ENCODE results near the gene NEK11. TPM values are rescaled to one million over a fixed set of nuclear protein-coding genes. Genes with fewer than 3 reads are reported as not detected.
A peak's percentile ranks its signal among the peaks of the same experiment; 100 is the strongest.
"Not testable (repeated sequence)": the region's sequence is repeated elsewhere in the genome, so short reads cannot be mapped to it uniquely, and the experiment has no call there.

Gene NEK11
- total RNA-seq, 1 donor from 2014 or later: 4.4 TPM

DNA sequence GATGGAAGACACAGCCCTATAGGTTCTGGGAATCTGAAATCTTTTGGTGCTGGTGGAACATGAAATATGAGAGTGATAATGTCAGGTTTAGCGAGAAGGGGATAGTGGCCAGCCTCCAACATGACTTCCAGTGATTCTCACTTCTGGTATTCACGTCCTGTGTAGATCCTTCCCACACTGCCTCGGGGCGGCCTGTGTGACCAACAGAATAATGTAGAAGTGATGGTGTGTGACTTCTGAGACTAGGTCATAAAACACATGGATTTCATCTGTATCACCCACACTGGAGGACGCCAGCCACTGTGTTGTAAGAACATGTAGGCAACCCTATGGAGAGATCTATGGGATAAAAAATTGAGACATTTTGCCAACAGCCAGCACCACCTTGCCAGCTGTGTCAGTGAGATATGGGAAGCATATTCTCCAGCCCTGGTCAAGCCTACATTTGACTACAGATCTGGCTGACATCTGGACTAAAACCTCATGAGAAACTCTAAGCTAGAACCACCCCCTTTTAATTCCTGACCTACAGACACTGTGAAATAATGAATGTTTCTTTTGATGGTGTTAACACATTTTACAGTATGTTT is 329.4 kb downstream of the NEK11 start:
- no peak overlapping the region for H3K4me3 Mint-ChIP-seq (ENCODE audit: unreplicated experiment)
- H3K27ac Mint-ChIP-seq (ENCODE audit: unreplicated experiment): no peak overlapping the region
- peaks cover 12% of the 10 kb centered on the region for H3K4me1 Mint-ChIP-seq (ENCODE audit: low read depth)
- no peaks in the 10 kb centered on the region for H3K36me3 Mint-ChIP-seq (ENCODE audit: low read depth)
- no peaks in the 10 kb centered on the region for H3K27me3 Mint-ChIP-seq (ENCODE audit: low read depth)
- no peak for DNase-seq (ENCODE audit: low spot score)
- H3K9me3 Mint-ChIP-seq (ENCODE audit: low read depth): no peaks in the 10 kb centered on the region
- TF ChIP-seq, protein P1, sequence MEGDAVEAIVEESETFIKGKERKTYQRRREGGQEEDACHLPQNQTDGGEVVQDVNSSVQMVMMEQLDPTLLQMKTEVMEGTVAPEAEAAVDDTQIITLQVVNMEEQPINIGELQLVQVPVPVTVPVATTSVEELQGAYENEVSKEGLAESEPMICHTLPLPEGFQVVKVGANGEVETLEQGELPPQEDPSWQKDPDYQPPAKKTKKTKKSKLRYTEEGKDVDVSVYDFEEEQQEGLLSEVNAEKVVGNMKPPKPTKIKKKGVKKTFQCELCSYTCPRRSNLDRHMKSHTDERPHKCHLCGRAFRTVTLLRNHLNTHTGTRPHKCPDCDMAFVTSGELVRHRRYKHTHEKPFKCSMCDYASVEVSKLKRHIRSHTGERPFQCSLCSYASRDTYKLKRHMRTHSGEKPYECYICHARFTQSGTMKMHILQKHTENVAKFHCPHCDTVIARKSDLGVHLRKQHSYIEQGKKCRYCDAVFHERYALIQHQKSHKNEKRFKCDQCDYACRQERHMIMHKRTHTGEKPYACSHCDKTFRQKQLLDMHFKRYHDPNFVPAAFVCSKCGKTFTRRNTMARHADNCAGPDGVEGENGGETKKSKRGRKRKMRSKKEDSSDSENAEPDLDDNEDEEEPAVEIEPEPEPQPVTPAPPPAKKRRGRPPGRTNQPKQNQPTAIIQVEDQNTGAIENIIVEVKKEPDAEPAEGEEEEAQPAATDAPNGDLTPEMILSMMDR (IDR thresholded peaks at IDR 0.05): no peak

DNA sequence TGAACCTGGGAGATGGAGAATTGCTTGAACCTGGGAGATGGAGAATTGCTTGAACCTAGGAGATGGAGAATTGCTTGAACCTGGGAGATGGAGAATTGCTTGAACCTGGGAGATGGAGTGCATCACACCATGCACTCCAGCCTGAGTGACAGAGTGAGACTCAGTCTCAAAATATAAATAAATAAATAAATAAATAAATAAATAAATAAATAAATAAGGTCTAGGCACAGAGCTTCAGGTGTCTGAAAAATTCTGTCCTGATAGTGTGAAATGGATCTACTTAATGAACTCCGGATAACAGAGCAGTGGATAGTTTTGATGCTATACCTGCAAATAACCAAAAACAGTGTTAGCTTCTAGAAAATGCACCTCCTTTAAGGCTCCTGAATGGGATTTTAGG is 330.6 kb downstream of the NEK11 start:
- DNase-seq (ENCODE audit: low spot score): no peak
- no peak overlapping the region for H3K27ac Mint-ChIP-seq (ENCODE audit: unreplicated experiment)
- H3K4me3 Mint-ChIP-seq (ENCODE audit: unreplicated experiment): no peak overlapping the region
- TF ChIP-seq, protein P1 (IDR thresholded peaks at IDR 0.05): no peak
- no peaks in the 10 kb centered on the region for H3K36me3 Mint-ChIP-seq (ENCODE audit: low read depth)
- H3K4me1 Mint-ChIP-seq (ENCODE audit: low read depth): peaks cover 13% of the 10 kb centered on the region
- H3K27me3 Mint-ChIP-seq (ENCODE audit: low read depth): peaks cover 1% of the 10 kb centered on the region
- H3K9me3 Mint-ChIP-seq (ENCODE audit: low read depth): no peaks in the 10 kb centered on the region

DNA sequence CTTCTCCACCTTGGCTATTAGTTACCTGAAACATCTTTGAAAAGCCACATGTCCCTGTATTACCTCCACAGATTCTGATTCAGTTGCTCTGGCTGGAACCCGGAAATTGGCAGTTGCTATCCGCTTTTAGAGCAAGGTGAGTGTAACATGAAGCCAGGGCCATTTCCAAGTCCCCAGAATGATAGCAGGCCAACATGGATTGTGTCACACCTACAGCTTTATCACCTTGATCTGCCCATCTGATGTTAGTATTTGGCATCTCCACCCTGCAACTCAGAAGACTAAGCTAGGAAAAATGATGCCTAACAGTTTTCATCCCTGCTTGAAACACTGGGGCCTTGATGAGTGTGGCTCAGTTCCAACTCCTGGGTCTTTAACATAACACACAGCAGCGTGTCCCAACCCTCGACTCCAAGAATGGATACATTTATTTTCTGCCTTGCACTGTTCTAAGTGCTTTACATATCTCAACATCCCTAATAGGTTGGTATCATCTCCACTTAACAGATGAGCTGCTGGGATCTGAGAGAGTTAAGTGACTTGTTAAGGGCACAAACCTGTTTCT is 333.6 kb downstream of the NEK11 start:
- Mint-ChIP-seq H3K27ac (ENCODE audit: unreplicated experiment) (no peak overlapping the region), H3K9me3 (ENCODE audit: low read depth) (no peaks in the 10 kb centered on the region), H3K4me1 (ENCODE audit: low read depth) (peaks cover 7% of the 10 kb centered on the region), H3K4me3 (ENCODE audit: unreplicated experiment) (no peak overlapping the region), H3K36me3 (ENCODE audit: low read depth) (peaks cover 1% of the 10 kb centered on the region), H3K27me3 (ENCODE audit: low read depth) (peaks cover 5% of the 10 kb centered on the region)
- TF ChIP-seq, protein P1 (IDR thresholded peaks at IDR 0.05): no peak
- DNase-seq (ENCODE audit: low spot score): no peak

DNA sequence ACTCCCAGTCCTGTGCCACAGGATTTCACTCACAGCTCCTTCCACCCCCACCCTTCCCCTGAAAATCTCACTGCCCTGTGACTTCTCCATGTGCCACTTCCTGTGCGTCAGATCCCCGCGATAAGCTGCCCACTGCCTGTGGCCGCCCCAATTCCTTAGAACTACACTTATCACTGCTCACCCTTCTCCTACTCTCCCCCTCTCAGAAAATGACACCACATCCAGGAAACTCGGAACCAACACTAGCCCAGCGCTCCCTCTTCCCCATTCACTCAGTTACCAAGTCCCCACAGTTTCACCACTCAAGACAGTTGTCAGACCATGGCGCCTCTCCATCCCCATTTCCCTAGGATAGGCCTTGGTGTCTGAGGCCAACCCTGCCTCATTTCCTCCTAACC is 334.4 kb downstream of the NEK11 start:
- H3K4me1 Mint-ChIP-seq (ENCODE audit: low read depth); H3K27ac Mint-ChIP-seq (ENCODE audit: unreplicated experiment); H3K4me3 Mint-ChIP-seq (ENCODE audit: unreplicated experiment); H3K9me3 Mint-ChIP-seq (ENCODE audit: low read depth); H3K36me3 Mint-ChIP-seq (ENCODE audit: low read depth); DNase-seq (ENCODE audit: low spot score); H3K27me3 Mint-ChIP-seq (ENCODE audit: low read depth): not testable (repeated sequence)

DNA sequence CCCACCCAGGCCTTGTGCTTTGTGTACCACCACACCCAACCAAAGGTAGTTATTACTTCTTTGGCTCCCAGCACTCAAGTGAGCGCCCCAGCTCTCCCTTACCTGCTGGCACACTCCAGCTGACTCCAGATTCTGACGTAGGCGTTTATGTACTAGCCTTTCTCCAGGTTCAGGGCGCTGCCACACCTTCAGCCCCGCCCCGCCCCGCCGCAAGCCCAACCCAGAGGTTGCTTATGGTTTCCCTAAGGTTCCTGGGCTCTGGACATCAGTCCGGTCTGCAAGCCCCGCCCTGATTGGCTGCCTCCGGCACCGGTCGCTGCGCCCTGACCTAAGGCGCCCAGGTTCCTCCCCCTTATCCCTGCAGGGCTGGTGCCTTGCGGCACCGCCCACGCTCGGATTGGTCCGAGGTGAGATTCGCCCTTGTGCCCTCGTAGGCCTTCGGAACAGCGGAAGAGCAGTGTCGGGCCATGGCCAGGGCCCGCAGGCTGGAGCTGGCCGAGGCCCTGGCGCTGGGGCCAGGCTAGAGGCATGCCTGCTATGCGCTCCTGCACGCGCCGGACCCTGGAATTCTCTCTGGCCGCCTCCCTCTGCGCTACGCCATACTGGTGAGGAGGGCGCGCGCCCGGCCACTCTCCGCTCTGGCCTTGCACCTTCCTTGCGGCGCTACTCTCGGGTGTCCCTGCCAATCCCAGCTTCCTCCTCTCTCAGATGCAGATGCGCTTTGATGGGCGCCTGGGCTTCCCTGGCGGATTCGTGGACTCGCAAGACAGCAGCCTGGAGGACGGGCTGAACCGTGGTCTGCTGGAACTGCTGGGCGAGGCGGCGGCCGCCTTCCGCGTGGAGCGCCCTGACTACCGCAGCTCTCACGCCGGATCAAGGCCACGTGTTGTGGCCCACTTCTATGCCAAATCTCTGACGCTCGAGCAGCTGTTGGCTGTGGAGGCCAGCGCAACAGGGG is 335.1 kb downstream of the NEK11 start:
- peaks cover 7% of the 10 kb centered on the region for H3K4me1 Mint-ChIP-seq (ENCODE audit: low read depth)

More for the DNA sequence above, 335.1 kb downstream of the NEK11 start:
- H3K4me3 Mint-ChIP-seq (ENCODE audit: unreplicated experiment): peak overlapping the region; percentile 70
- peaks cover 3% of the 10 kb centered on the region for H3K9me3 Mint-ChIP-seq (ENCODE audit: low read depth)
- H3K27ac Mint-ChIP-seq (ENCODE audit: unreplicated experiment): no peak overlapping the region
- no peak for DNase-seq (ENCODE audit: low spot score)
- TF ChIP-seq, protein P1 (IDR thresholded peaks at IDR 0.05): no peak
- peaks cover 5% of the 10 kb centered on the region for H3K27me3 Mint-ChIP-seq (ENCODE audit: low read depth)
- H3K36me3 Mint-ChIP-seq (ENCODE audit: low read depth): peaks cover 1% of the 10 kb centered on the region
